Natural killer cell treated with Interleukin-12 subunit alpha and Interleukin-12 subunit beta and Interleukin-15 and Interleukin-18, amount 100 ng/mL, for 72 hours (primary cell): ENCODE measurements around the gene ENPP7. TPM values are rescaled to one million over a fixed set of nuclear protein-coding genes. Genes with fewer than 3 reads are reported as not detected.

ENCODE experiments used
- ATAC-seq, 2 donors: fragments of 150-1000 bp; cut with Tn5 transposase in 1 of 2; sonication (Bioruptor Pico), chemical (Tn5 transposase) in 1 of 2; 2 replicates each; pipeline ENCODE4 v1.10.0; 2021
- DNase-seq: peaks from one replicate; pipeline ENCODE4 v3.0.0; 2022; ENCODE audit warnings: low spot score
- H3K27ac Mint-ChIP-seq, 2 donors: 1 replicate in 1 of 2; 2 replicates in 1 of 2; pipeline ENCODE4 v1.8.0; 2022; ENCODE audit warnings: mixed read lengths in 2 of 2, mild to moderate bottlenecking in 1 of 2, moderate library complexity in 1 of 2
- H3K27me3 Mint-ChIP-seq, 2 donors: 1 replicate in 1 of 2; 2 replicates in 1 of 2; pipeline ENCODE4 v1.8.0; 2022; ENCODE audit warnings: mixed read lengths in 2 of 2
- H3K36me3 Mint-ChIP-seq: one replicate; pipeline ENCODE4 v1.8.0; 2022; ENCODE audit warnings: mixed read lengths
- H3K4me1 Mint-ChIP-seq, 2 donors: 1 replicate in 1 of 2; 2 replicates in 1 of 2; pipeline ENCODE4 v1.8.0; 2022; ENCODE audit warnings: low read depth in 2 of 2, mixed read lengths in 2 of 2, mild to moderate bottlenecking in 1 of 2
- H3K4me3 Mint-ChIP-seq: one replicate; pipeline ENCODE4 v1.8.0; 2022; ENCODE audit warnings: mixed read lengths
- H3K9me3 Mint-ChIP-seq: 2 replicates; pipeline ENCODE4 v1.8.0; 2022; ENCODE audit warnings: mixed read lengths
- total RNA-seq, 2 donors: library from RNA; stranded (reverse); gene quantifications; one replicate each; pipeline ENCODE4 v1.2.3, GENCODE V29; 2022

ENPP7 gene
- total RNA-seq, 2 donors from 2014 or later = 0.14 TPM; not detected in 1

- Mint-ChIP-seq H3K4me1 (peaks cover 7 to 16% of the 10 kb centered on the region in 2 donors), H3K27me3 (peaks cover 58 to 68% of the 10 kb centered on the region in 2 donors), H3K4me3 (peak within 1 kb of the TSS; percentile 86), H3K36me3 (peaks cover 4% of the 10 kb centered on the region), H3K9me3 (no peaks in the 10 kb centered on the region), H3K27ac (no peak within 1 kb of the TSS)
- ATAC-seq (peak; percentile 92 to 94), DNase-seq (peak; percentile 89)
These were observed 47.3 kb downstream of the ENPP7 start, which contains the start of gene CBX2 for GRCh38 chr17:79777894-79778503. Gene CBX2 (plus strand): TSS chr17:79778148. CDS start chr17:79778236, 88 bp downstream.

GRCh38 chr17:79778504-79779083 is 47.9 kb downstream of the ENPP7 start:
- Mint-ChIP-seq H3K27ac (no peak overlapping the region), H3K4me1 (peaks cover 7 to 16% of the 10 kb centered on the region in 2 donors), H3K9me3 (no peaks in the 10 kb centered on the region), H3K4me3 (peak overlapping the region; percentile 86), H3K27me3 (peaks cover 58 to 73% of the 10 kb centered on the region in 2 donors), H3K36me3 (peaks cover 4% of the 10 kb centered on the region)
- no peak for ATAC-seq
- DNase-seq = no peak

DNA sequence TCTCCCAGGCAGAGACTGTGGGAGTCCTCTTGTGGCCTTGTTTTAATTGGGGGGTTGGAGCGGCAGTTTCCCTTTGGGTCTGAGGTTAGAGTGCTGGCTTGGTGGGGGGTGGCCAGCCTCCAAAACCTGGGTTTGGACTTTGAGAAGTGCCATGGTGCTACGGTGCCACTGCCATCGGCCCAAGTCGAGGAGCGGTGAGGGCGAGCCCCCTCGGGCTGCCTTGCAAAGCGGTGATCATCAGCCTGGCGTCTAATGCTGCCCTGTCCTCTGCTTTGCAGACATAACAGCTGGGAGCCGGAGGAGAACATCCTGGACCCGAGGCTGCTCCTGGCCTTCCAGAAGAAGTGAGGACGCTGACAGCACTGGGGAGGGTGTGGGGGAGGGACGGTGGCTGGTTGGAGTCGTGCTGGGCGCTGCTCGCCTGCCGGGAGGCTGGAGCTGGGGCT is 48.4 kb downstream of the ENPP7 start:
- Mint-ChIP-seq H3K36me3 (peaks cover 4% of the 10 kb centered on the region), H3K4me3 (peak overlapping the region; percentile 86)

DNA sequence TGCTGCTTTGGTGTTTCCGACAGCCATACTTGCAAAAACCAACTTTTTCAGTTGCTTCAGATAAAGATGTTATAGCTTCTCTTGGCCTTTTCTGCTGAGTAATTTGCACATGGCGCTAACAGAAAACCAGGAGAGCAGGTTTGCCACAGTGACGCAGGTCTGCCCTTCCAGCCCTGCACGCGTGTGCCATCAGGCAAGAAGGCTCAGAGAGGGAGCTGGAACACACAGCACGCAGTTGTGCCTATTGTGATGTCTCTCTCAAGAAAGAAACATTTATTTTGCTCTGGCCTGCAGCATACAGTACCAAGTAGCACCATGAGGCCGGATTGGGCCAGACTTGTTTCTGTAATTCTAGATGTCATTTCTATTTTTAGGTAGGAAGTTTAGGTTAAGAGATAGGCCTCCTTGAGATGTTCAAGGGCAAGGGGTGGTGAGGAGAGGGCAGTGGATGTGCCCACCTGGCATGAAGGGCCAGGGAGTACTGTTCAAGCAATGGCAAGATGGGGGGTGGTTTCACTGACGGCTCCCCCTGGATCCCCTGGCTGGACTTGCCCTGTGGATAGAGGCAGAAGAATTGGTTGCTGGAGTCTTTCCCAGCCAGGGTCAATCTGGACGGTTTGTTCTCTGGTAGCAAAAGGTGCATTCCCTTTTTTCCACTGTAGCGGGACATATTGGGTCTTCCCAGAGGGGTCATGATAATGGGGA is 49.1 kb downstream of the ENPP7 start:
- ATAC-seq = no peak
- H3K27ac Mint-ChIP-seq = no peak overlapping the region
- H3K36me3 Mint-ChIP-seq = peaks cover 4% of the 10 kb centered on the region

More for the DNA sequence above, 48.4 kb downstream of the ENPP7 start:
- Mint-ChIP-seq H3K9me3 (no peaks in the 10 kb centered on the region), H3K27me3 (peaks cover 56 to 73% of the 10 kb centered on the region in 2 donors), H3K4me1 (peaks cover 7 to 16% of the 10 kb centered on the region in 2 donors), H3K27ac (no peak overlapping the region)
- ATAC-seq (no peak), DNase-seq (no peak)

GRCh38 chr17:79781012-79781650 is 50.4 kb downstream of the ENPP7 start:
- H3K36me3 Mint-ChIP-seq = peaks cover 4% of the 10 kb centered on the region
- peaks cover 7 to 16% of the 10 kb centered on the region in 2 donors for H3K4me1 Mint-ChIP-seq
- no peak for DNase-seq
- no peaks in the 10 kb centered on the region for H3K9me3 Mint-ChIP-seq
- ATAC-seq = no peak
- peaks cover 53 to 57% of the 10 kb centered on the region in 2 donors for H3K27me3 Mint-ChIP-seq
- H3K27ac Mint-ChIP-seq = no peak overlapping the region
- H3K4me3 Mint-ChIP-seq = no peak overlapping the region

More for the DNA sequence above, 49.1 kb downstream of the ENPP7 start:
- peak overlapping the region; percentile 86 for H3K4me3 Mint-ChIP-seq
- no peaks in the 10 kb centered on the region for H3K9me3 Mint-ChIP-seq
- no peak for DNase-seq
- peaks cover 7 to 16% of the 10 kb centered on the region in 2 donors for H3K4me1 Mint-ChIP-seq
- H3K27me3 Mint-ChIP-seq = peaks cover 52 to 69% of the 10 kb centered on the region in 2 donors

DNA sequence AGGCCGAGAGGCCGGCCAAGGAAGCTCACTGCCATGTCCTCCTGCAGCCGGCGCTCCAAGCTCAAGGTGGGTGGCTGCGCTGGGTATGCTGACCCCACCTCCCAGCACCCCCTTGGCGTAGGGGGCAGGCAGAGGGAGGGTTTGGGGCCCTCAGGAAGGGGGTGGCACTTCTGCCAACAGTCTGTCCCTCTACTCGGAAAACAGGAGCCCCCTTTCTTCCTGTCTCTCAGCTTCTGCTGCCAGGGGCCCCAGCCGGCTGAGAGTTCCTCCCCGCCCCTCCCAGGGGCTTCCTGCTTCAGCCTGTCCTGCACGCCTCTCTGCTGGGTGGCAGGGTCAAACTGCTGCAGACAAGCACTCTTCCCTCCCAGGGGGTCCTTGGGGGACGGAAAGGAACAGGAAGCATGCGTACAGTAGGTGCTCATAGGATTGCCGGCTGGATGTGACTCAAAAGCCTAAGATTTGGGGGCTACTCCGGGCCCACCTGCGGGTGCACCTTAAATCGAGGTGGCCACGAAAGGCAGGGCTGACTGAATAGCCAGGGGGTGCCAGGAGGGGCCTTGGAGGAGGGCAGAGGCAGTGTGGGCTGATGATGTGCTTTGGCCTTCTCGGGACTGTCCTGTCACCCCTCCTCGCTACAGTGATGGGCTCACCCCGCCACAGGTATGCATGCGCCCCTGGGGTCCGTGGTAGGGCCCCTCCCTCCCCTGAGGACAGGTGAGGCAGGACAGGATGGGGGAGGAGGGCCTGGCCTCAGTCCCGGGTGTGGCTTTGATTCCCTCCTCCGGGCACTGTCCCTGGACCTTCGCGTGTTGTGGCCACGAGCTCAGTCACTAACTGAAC is 51.2 kb downstream of the ENPP7 start:
- peaks cover 7 to 10% of the 10 kb centered on the region in 2 donors for H3K4me1 Mint-ChIP-seq
- peaks cover 51 to 56% of the 10 kb centered on the region in 2 donors for H3K27me3 Mint-ChIP-seq
- H3K27ac Mint-ChIP-seq = no peak overlapping the region
- no peak overlapping the region for H3K4me3 Mint-ChIP-seq
- peaks cover 4% of the 10 kb centered on the region for H3K36me3 Mint-ChIP-seq
- ATAC-seq (no peak), DNase-seq (no peak)
- H3K9me3 Mint-ChIP-seq = no peaks in the 10 kb centered on the region

DNA sequence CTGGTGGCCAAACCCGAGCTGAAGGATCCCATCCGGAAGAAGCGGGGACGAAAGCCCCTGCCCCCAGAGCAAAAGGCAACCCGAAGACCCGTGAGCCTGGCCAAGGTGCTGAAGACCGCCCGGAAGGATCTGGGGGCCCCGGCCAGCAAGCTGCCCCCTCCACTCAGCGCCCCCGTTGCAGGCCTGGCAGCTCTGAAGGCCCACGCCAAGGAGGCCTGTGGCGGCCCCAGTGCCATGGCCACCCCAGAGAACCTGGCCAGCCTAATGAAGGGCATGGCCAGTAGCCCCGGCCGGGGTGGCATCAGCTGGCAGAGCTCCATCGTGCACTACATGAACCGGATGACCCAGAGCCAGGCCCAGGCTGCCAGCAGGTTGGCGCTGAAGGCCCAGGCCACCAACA is 53.1 kb downstream of the ENPP7 start:
- Mint-ChIP-seq H3K27me3 (peaks cover 62 to 68% of the 10 kb centered on the region in 2 donors), H3K4me1 (peaks cover 2 to 3% of the 10 kb centered on the region in 2 donors), H3K27ac (no peak overlapping the region), H3K36me3 (peaks cover under 1% of the 10 kb centered on the region), H3K4me3 (no peak overlapping the region), H3K9me3 (no peaks in the 10 kb centered on the region)
- DNase-seq (no peak), ATAC-seq (no peak)

DNA sequence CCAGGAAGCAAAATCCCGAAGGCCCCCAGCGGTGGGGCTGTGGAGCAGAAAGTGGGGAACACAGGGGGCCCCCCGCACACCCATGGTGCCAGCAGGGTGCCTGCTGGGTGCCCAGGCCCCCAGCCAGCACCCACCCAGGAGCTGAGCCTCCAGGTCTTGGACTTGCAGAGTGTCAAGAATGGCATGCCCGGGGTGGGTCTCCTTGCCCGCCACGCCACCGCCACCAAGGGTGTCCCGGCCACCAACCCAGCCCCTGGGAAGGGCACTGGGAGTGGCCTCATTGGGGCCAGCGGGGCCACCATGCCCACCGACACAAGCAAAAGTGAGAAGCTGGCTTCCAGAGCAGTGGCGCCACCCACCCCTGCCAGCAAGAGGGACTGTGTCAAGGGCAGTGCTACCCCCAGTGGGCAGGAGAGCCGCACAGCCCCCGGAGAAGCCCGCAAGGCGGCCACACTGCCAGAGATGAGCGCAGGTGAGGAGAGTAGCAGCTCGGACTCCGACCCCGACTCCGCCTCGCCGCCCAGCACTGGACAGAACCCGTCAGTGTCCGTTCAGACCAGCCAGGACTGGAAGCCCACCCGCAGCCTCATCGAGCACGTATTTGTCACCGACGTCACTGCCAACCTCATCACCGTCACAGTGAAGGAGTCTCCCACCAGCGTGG is 53.7 kb downstream of the ENPP7 start:
- H3K27ac Mint-ChIP-seq = no peak overlapping the region

GRCh38 chr17:79785017-79785899 is 54.5 kb downstream of the ENPP7 start:
- Mint-ChIP-seq H3K27me3 (peaks cover 54 to 60% of the 10 kb centered on the region in 2 donors), H3K4me1 (no peaks in the 10 kb centered on the region), H3K27ac (no peak overlapping the region), H3K9me3 (no peaks in the 10 kb centered on the region), H3K36me3 (no peaks in the 10 kb centered on the region), H3K4me3 (no peak overlapping the region)
- DNase-seq = no peak
- no peak for ATAC-seq

More for the DNA sequence above, 53.7 kb downstream of the ENPP7 start:
- Mint-ChIP-seq H3K27me3 (peaks cover 61 to 67% of the 10 kb centered on the region in 2 donors), H3K4me3 (no peak overlapping the region), H3K9me3 (no peaks in the 10 kb centered on the region), H3K36me3 (no peaks in the 10 kb centered on the region), H3K4me1 (no peaks in the 10 kb centered on the region)
- ATAC-seq (no peak), DNase-seq (no peak)

GRCh38 chr17:79785900-79786810 is 55.4 kb downstream of the ENPP7 start:
- H3K27ac Mint-ChIP-seq = no peak overlapping the region
- no peak for ATAC-seq
- H3K9me3 Mint-ChIP-seq = no peaks in the 10 kb centered on the region
- peaks cover 45 to 51% of the 10 kb centered on the region in 2 donors for H3K27me3 Mint-ChIP-seq
- no peak overlapping the region for H3K4me3 Mint-ChIP-seq
- no peak for DNase-seq
- no peaks in the 10 kb centered on the region for H3K36me3 Mint-ChIP-seq
- peaks cover 0 to 3% of the 10 kb centered on the region in 2 donors for H3K4me1 Mint-ChIP-seq

DNA sequence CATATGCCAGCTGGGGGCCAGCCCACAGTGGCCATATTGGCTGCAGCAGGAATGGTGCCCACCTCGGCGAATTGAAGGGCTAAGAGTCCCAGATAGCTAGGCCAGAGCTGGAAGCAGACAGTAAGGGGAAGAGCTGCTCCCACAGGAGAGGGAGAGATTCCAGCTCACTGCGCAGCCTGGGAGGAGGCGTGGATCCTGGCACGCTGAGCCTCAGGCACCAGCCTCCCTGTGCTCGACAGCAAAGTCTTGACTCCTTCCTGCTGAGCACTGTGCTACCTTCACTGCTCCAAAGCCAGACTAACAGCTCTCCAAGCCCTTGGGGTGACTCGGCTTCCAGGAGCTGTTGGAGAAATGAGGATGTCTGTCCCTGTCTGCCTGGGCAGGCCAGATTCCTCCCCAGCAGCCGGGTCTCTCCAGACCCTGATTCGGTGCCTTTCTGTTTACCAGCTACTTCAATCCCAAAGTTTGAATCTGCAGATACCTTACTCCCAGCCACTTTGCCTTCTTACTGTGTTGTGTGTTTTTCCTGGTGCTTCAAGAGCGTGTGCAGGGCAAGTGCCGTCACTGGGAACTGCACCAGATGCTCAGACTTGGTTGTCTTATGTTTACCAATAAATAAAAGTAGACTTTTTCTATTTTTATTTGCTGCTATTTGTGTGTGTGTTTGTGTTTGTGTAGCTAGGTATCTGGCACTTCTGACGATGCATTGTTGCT is 56.3 kb downstream of the ENPP7 start:
- Mint-ChIP-seq H3K4me1 (peaks cover 0 to 3% of the 10 kb centered on the region in 2 donors), H3K27ac (no peak overlapping the region), H3K9me3 (no peaks in the 10 kb centered on the region), H3K36me3 (no peaks in the 10 kb centered on the region), H3K4me3 (no peak overlapping the region), H3K27me3 (peaks cover 41 to 47% of the 10 kb centered on the region in 2 donors)
- ATAC-seq (no peak), DNase-seq (no peak)
